GM10847 (cell line): ENCODE data around the gene MXRA8.

ENCODE experiments used
- POLR2A ChIP-seq: IDR thresholded peaks from 2 replicates; pipeline ENCODE4 v1.6.1; 2011; ENCODE audit not compliant: insufficient read length; ENCODE audit errors: extremely low read depth

Gene MXRA8

GRCh38 chr1:1397839-1398523, 39.6 kb upstream of the MXRA8 start:
- no peak for TF ChIP-seq POLR2A

- no peak for TF ChIP-seq POLR2A
Observed at GRCh38 chr1:1395166-1395565, 36.8 kb upstream of the MXRA8 start.

- no peak for TF ChIP-seq POLR2A
Observed at GRCh38 chr1:1394116-1394515, 35.8 kb upstream of the MXRA8 start.

- no peak for TF ChIP-seq POLR2A
Observed at GRCh38 chr1:1393428-1393827, 35.1 kb upstream of the MXRA8 start.

GRCh38 chr1:1393014-1393413, 34.7 kb upstream of the MXRA8 start:
- TF ChIP-seq POLR2A = no peak

GRCh38 chr1:1391225-1391624, 32.9 kb upstream of the MXRA8 start:
- TF ChIP-seq POLR2A = no peak

GRCh38 chr1:1390675-1391074, 32.3 kb upstream of the MXRA8 start:
- no peak for TF ChIP-seq POLR2A

- TF ChIP-seq POLR2A = no peak
Observed at GRCh38 chr1:1388078-1388472, 29.7 kb upstream of the MXRA8 start.

- no peak for TF ChIP-seq POLR2A
Observed at GRCh38 chr1:1387098-1388077, 29.0 kb upstream of the MXRA8 start.

- no peak for TF ChIP-seq POLR2A
Observed at GRCh38 chr1:1385931-1386330, 27.6 kb upstream of the MXRA8 start.

GRCh38 chr1:1381294-1381693, 22.9 kb upstream of the MXRA8 start:
- no peak for TF ChIP-seq POLR2A

GRCh38 chr1:1380860-1381259, 22.5 kb upstream of the MXRA8 start:
- TF ChIP-seq POLR2A = no peak

- TF ChIP-seq POLR2A = no peak
Observed at GRCh38 chr1:1377540-1378205, 19.3 kb upstream of the MXRA8 start.

- no peak for TF ChIP-seq POLR2A
Observed at GRCh38 chr1:1376551-1377226, 18.3 kb upstream of the MXRA8 start.
